Right lobe of liver (tissue), 4 donors: ENCODE measurements around the gene HSD3B1.

Experiments
- CTCF ChIP-seq, 4 donors: fragments of 200-600 bp in 3 of 4; fragments of 450-650 bp in 1 of 4; IDR thresholded peaks; one replicate each; pipeline versions ENCODE4 v1.5.1 to v1.8.0; 2016 to 2022; ENCODE audit warnings: antibody characterized with exemption in 4 of 4, mild to moderate bottlenecking in 2 of 4
- POLR2A ChIP-seq: fragments of 450-650 bp; IDR thresholded peaks from one replicate; pipeline ENCODE4 v1.6.1; 2017; ENCODE audit warnings: antibody characterized with exemption, mild to moderate bottlenecking
- donor health status: DM: no; HTN: no; CAD: no.
- donor health status: DM: no; HTN: no; CAD: no.
- donor health status: DM: no; HTN: yes; CAD: no.

GRCh38 chr1:119483441-119484200, 23.4 kb upstream of the HSD3B1 start:
- TF ChIP-seq CTCF (IDR thresholded peaks at IDR 0.05) (no peak), POLR2A (no peak)
